ENCODE results near the gene DAPK3. TPM values are rescaled to one million over a fixed set of nuclear protein-coding genes. Genes with fewer than 3 reads are reported as not detected.

The DAPK3 gene
- total and polyA plus RNA-seq, 2 experiments from 2014 or later = 103 to 140 TPM

DNA sequence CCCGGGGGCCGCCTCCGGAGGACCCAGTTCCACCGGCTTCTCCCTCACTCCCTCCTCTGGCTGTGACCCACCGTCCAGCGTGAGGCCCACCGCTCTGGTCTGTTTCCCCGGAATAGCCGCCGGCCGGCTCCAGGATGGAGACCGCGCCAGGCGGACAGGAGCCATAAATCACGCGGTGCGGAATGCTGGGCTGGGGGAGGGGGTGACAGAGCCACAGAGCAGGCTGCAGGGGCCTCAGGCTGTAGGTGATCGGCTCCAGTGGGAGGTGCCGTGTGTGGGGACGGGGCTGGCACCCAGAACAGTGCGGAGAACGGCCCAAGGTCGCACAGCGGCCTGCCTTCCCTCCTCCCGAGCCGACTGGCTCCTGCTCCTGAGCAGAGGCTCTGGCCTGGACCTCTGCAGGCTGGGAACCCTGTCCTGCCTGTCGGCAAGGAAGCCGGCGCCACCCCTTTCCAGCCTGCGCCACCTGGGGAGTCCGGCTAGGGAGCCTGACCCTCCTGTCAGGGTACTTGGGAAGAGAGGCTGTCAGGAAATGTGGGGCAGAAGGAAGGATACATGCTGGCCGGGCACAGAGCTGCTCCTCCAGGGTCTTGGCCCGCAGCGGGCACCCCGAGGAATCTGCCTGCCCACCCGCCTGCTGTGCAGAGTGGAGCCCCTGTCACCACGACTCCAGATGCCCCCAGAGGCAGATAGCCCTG lies 45.0 kb upstream of the DAPK3 start:
- DNase-seq (ENCODE audit: low spot score) = peak; percentile 59
- peaks cover 13% of the 10 kb centered on the region for H3K4me1 ChIP-seq (ENCODE audit: insufficient read depth)
- peak overlapping the region; percentile 65 for H3K27ac ChIP-seq
- no peak overlapping the region for H2AFZ ChIP-seq
- H4K20me1 ChIP-seq (ENCODE audit: insufficient read depth, poor library complexity, severe bottlenecking) = peaks cover 73% of the 10 kb centered on the region
- H3K4me3 ChIP-seq = no peak overlapping the region
- H3K9me2 ChIP-seq (replicated peaks; ENCODE audit: insufficient read depth) = no peaks in the 10 kb centered on the region
- H3K9me3 ChIP-seq (ENCODE audit: low read depth) = no peaks in the 10 kb centered on the region
- TF ChIP-seq EZH2 (IDR thresholded peaks at IDR 0.05; ENCODE audit: borderline replicate concordance) (no peak), EZH2phosphoT487 (IDR thresholded peaks at IDR 0.05; ENCODE audit: low read depth, severe bottlenecking, unreplicated experiment) (no peak)
- TF ChIP-seq, protein P1, sequence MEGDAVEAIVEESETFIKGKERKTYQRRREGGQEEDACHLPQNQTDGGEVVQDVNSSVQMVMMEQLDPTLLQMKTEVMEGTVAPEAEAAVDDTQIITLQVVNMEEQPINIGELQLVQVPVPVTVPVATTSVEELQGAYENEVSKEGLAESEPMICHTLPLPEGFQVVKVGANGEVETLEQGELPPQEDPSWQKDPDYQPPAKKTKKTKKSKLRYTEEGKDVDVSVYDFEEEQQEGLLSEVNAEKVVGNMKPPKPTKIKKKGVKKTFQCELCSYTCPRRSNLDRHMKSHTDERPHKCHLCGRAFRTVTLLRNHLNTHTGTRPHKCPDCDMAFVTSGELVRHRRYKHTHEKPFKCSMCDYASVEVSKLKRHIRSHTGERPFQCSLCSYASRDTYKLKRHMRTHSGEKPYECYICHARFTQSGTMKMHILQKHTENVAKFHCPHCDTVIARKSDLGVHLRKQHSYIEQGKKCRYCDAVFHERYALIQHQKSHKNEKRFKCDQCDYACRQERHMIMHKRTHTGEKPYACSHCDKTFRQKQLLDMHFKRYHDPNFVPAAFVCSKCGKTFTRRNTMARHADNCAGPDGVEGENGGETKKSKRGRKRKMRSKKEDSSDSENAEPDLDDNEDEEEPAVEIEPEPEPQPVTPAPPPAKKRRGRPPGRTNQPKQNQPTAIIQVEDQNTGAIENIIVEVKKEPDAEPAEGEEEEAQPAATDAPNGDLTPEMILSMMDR (IDR thresholded peaks at IDR 0.05; ENCODE audit: poor library complexity) = no peak
- H3K79me2 ChIP-seq = peaks cover 93% of the 10 kb centered on the region
- WGBS (ENCODE audit: low lambda C conversion rate, missing lambda C conversion rate) = 63% methylated on average over 37 of the region's 37 CpGs
- no peaks in the 10 kb centered on the region for H3K36me3 ChIP-seq (replicated peaks; ENCODE audit: insufficient read depth, low read depth)
- peak overlapping the region; percentile 66 for H3K4me2 ChIP-seq
- H3K27me3 ChIP-seq = no peaks in the 10 kb centered on the region

DNA sequence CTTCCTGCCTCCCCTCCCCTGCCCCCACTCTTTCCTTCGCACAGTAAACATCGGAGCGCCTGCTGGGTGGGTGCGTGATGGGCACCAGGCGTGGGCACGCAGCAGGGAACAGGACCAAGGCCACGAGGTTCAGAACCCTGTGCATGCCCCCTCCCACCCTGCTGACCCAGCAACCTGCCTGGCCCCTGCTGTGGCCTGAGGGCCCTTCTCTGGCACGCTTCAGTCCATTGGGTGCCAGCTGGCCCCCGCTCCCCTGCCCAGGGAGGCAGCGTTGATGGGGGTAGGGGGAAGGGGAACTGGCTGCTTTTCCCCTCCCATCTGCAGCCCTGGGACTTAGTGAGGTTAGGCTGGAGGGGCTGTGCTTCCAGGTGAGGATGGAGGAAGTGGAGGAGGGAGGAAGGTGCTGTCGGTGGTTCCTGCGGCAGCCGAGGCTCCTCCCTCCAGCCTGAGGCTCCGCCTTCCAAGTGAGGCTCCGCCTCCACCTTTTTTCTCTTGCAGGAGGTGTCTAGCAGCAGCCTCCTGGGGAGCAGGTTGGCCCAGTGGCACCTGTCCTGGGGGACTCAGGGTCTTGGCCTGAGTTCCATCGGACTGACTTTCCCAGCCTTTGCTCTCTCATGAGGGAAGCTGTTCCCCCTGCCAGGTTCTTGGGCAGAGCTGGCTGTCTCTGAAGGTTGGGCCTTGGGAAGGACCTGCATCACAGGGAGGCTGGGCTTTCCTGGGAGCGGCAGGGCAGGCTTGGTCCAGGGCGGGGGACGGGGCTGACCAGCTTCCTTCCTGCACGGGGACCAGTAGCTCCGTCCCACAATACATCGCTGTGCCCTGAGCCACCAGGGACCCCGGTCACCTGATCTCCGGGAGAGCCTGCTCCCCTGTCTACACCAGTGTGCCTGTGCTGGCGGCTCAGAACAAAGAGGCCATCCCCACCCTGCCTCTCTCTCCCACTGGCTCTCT lies 43.9 kb upstream of the DAPK3 start:
- 83% methylated on average over 24 of the region's 25 CpGs for WGBS (ENCODE audit: low lambda C conversion rate, missing lambda C conversion rate)
- DNase-seq (ENCODE audit: low spot score) = peak; percentile 16
- peaks cover 94% of the 10 kb centered on the region for H3K79me2 ChIP-seq

DNA sequence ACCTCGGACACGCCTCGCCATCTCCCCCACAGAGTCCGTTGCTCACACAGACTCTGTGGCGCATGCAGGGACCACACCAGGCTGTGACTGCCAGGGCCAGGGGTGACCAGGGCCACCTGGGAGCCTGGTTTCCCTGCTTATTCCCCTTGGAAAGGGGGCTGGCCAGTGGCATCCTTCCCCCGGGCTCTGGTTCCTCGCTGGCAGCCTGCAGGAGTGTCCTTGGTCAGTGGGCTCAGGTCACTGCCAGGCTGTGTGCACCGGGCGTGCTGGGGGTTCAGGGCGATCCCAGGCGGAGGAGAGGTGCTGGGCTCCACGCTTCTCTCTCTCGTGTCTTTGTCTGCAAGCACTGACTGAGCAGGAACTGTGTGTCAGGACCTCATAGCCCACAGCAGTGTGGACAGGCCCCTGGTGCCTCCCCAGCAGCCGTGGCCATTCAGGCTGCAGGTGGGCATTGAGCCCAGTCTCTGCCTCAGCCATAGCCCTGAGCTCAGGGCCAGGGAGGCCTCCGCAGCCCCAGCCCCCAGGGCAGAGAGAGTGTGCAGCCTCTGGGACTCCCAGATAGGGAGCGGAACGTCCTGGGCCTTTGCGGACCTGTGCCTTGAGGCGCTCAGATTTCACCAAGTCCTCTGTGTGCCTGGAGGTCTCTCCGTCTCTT lies 43.1 kb upstream of the DAPK3 start:
- Histone ChIP-seq H3K4me3 (no peak overlapping the region), H4K20me1 (ENCODE audit: insufficient read depth, poor library complexity, severe bottlenecking) (peaks cover 83% of the 10 kb centered on the region), H3K27ac (no peak overlapping the region), H3K4me2 (no peak overlapping the region), H3K36me3 (replicated peaks; ENCODE audit: insufficient read depth, low read depth) (no peaks in the 10 kb centered on the region), H3K4me1 (ENCODE audit: insufficient read depth) (peaks cover 29% of the 10 kb centered on the region), H3K79me2 (peaks cover 95% of the 10 kb centered on the region), H3K27me3 (no peaks in the 10 kb centered on the region), H3K9me3 (ENCODE audit: low read depth) (no peaks in the 10 kb centered on the region), H2AFZ (no peak overlapping the region), H3K9me2 (replicated peaks; ENCODE audit: insufficient read depth) (no peaks in the 10 kb centered on the region)
- WGBS (ENCODE audit: low lambda C conversion rate, missing lambda C conversion rate) = 96% methylated on average over 20 of the region's 20 CpGs
- TF ChIP-seq EZH2 (IDR thresholded peaks at IDR 0.05; ENCODE audit: borderline replicate concordance) (no peak), EZH2phosphoT487 (IDR thresholded peaks at IDR 0.05; ENCODE audit: low read depth, severe bottlenecking, unreplicated experiment) (no peak)
- TF ChIP-seq, protein P1 (IDR thresholded peaks at IDR 0.05; ENCODE audit: poor library complexity) = no peak
- no peak for DNase-seq (ENCODE audit: low spot score)

More for the DNA sequence above, 43.9 kb upstream of the DAPK3 start:
- Histone ChIP-seq H3K9me3 (ENCODE audit: low read depth) (no peaks in the 10 kb centered on the region), H3K36me3 (replicated peaks; ENCODE audit: insufficient read depth, low read depth) (no peaks in the 10 kb centered on the region), H3K27ac (peak overlapping the region; percentile 65), H4K20me1 (ENCODE audit: insufficient read depth, poor library complexity, severe bottlenecking) (peaks cover 81% of the 10 kb centered on the region), H2AFZ (no peak overlapping the region), H3K27me3 (no peaks in the 10 kb centered on the region), H3K4me3 (no peak overlapping the region), H3K4me2 (peak overlapping the region; percentile 66), H3K9me2 (replicated peaks; ENCODE audit: insufficient read depth) (no peaks in the 10 kb centered on the region), H3K4me1 (ENCODE audit: insufficient read depth) (peaks cover 21% of the 10 kb centered on the region)
- TF ChIP-seq EZH2phosphoT487 (IDR thresholded peaks at IDR 0.05; ENCODE audit: low read depth, severe bottlenecking, unreplicated experiment) = no peak
- TF ChIP-seq, protein P1 (IDR thresholded peaks at IDR 0.05; ENCODE audit: poor library complexity) = no peak
- TF ChIP-seq EZH2 (IDR thresholded peaks at IDR 0.05; ENCODE audit: borderline replicate concordance) = no peak

Data from hepatocyte (in vitro differentiated cells).